ENCODE measurements around the gene PNPLA7. TPM values are rescaled to one million over a fixed set of nuclear protein-coding genes. Genes with fewer than 3 reads are reported as not detected.

The PNPLA7 gene
- total and polyA plus RNA-seq, 2 of the 4 experiments (the other 2 are of a cell fraction), result under 0.01 to 0.89 TPM

DNA sequence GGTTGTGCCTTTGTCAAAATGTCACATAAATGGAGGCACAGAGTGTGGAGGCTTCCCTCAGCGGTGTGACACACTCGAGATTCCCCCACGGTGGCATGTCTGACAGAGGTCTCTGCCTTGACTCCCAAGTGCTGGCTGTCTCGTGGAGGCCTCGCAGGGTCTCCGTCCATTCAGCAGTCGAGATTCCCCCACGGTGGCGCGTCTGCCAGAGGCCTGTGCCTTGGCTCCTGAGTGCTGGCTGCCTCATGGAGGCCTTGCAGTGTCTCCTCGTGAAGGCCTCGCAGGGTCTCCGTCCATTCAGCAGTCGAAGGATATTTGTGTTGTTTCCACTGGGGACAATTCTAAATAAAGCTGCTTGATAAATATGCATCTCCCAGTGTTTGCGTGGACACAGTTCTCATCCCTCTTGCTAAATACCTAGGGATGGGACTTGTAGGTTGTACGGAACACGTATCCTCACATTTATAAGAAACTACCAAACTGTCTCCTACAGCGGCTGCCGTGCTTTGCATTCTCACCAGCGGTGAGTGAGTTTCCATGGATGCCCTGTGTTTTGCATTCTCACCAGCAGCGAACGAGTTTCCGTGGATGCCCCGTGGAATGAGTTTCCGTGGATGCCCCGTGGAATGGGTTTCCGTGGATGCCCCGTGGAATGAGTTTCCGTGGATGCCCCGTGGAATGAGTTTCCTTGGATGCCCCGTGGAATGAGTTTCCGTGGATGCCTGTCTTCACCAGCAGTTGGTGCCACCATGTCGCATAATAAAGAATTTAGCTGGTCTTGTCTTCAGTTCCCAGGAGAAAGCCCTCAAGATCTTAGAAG lies 25.8 kb downstream of the PNPLA7 start:
- no peak overlapping the region for H2BK20ac ChIP-seq (ENCODE audit: low read depth, low read length)
- H3K27ac ChIP-seq (ENCODE audit: insufficient read depth, low read length), result no peak overlapping the region
- no peak overlapping the region for H4K8ac ChIP-seq (ENCODE audit: low read depth in 2 of 2, low read length in 2 of 2)
- no peak overlapping the region for H3K4me3 ChIP-seq (ENCODE audit: insufficient read depth, low read depth, low read length)
- dilution Hi-C loops (cut with HindIII; ENCODE audit: low sequenced_read_pairs, unreplicated experiment) (no loop called here), intact Hi-C loops (cut with micrococcal nuclease) (no loop called here), in situ Hi-C loops (cut with MboI; ENCODE audit: low sequenced_read_pairs) (no loop called here)
- ATAC-seq (ENCODE audit: low read depth) (no peak), DNase-seq (no peak)
- CTCF ChIA-PET, result no interaction called here
- TF ChIP-seq SMC3 (IDR thresholded peaks at IDR 0.05; ENCODE audit: low read depth, low read length) (no peak), USF2 (IDR thresholded peaks at IDR 0.05; ENCODE audit: low read depth, low read length) (no peak), POLR2A (IDR thresholded peaks at IDR 0.05; ENCODE audit: low read depth, low read length) (no peak), RAD21 (IDR thresholded peaks at IDR 0.05; ENCODE audit: low read length) (no peak)
- H3K14ac ChIP-seq (replicated peaks; ENCODE audit: low read depth, low read length), result no peak overlapping the region
- no peaks in the 10 kb centered on the region for H4K20me1 ChIP-seq (ENCODE audit: insufficient read depth, low read length)
- H3K36me3 ChIP-seq (ENCODE audit: control insufficient read depth, insufficient read depth, low read length), result no peaks in the 10 kb centered on the region
- peaks cover 3% of the 10 kb centered on the region; the same call in 1 of the 2 replicates for H3K27me3 ChIP-seq (ENCODE audit: control insufficient read depth, insufficient read depth, low read length)
- H2AK5ac ChIP-seq (ENCODE audit: low read depth, low read length), result no peak overlapping the region
- H4K5ac ChIP-seq (ENCODE audit: low read depth, low read length), result no peak overlapping the region
- WGBS, 2 experiments (ENCODE audit: extremely low coverage in 2 of 2, insufficient read length in 1 of 2), result 92% methylated on average over 20 of the region's 33 CpGs; no CpG with 5 or more reads in 1 of the 2 experiments
- H3K9me1 ChIP-seq (ENCODE audit: insufficient read depth, low read length), result no peaks in the 10 kb centered on the region
- no peak overlapping the region for H3K23ac ChIP-seq (ENCODE audit: low read depth, low read length)
- no peaks in the 10 kb centered on the region for H3K79me1 ChIP-seq (ENCODE audit: low read depth in 1 of 2, low read length in 2 of 2)
- H3K9me3 ChIP-seq (ENCODE audit: control insufficient read depth, insufficient read depth, low read length), result no peaks in the 10 kb centered on the region
- BruUV-seq (replicated peaks), result no TSS peak
- no peak overlapping the region for H4K91ac ChIP-seq (ENCODE audit: insufficient read depth, low read depth, low read length)
- no peak overlapping the region for H2BK120ac ChIP-seq (ENCODE audit: low read depth, low read length)
- POLR2A ChIA-PET (ENCODE audit: unreplicated experiment), result no interaction called here
- H3K4ac ChIP-seq (ENCODE audit: low read depth, low read length), result no peak overlapping the region
- no peak overlapping the region for H2BK15ac ChIP-seq (ENCODE audit: low read depth, low read length)
- no peak overlapping the region for H3K56ac ChIP-seq (ENCODE audit: extremely low read depth, insufficient read depth, low read length)
- H2AK9ac ChIP-seq (replicated peaks; ENCODE audit: low read depth, low read length, poor library complexity), result no peak overlapping the region
- H3K4me2 ChIP-seq (ENCODE audit: low read depth, low read length), result no peak overlapping the region
- H2AFZ ChIP-seq (replicated peaks; ENCODE audit: low read length, poor library complexity), result no peak overlapping the region
- H3K18ac ChIP-seq (ENCODE audit: low read depth, low read length), result no peak overlapping the region
- no peak overlapping the region for H2BK5ac ChIP-seq (ENCODE audit: low read depth, low read length, poor library complexity, severe bottlenecking)
- no peak overlapping the region for H3K9ac ChIP-seq (ENCODE audit: low read depth, low read length)
- no peaks in the 10 kb centered on the region for H3K4me1 ChIP-seq (ENCODE audit: control insufficient read depth, insufficient read depth, low read length)

All from IMR-90 (cell line).